H1 (cell line): Measurements from ENCODE around the gene OR10J4. TPM values are rescaled to one million over a fixed set of nuclear protein-coding genes. Genes with fewer than 3 reads are reported as not detected.

ENCODE experiments used
- CTCF ChIA-PET: fragments of 300-600 bp; sonication (Branson Sonifier 250); formaldehyde crosslinking; loops from one replicate; lab custom pipeline; 2021; ENCODE audit not compliant: partially characterized antibody; lab: Charles Lee
- POLR2A ChIA-PET: fragments of 300-600 bp; sonication (Branson Sonifier 250); formaldehyde crosslinking; loops from one replicate; lab custom pipeline; 2021; ENCODE audit warnings: inconsistent platforms; ENCODE audit not compliant: partially characterized antibody; lab: Charles Lee
- DNase-seq, 2 experiments: peaks; one replicate each; pipeline versions ENCODE4 v3.0.0 to v3.0.0-alpha.2; 2010 to 2022; ENCODE audit warnings: low spot score in 2 of 2, low read depth in 1 of 2, mixed read lengths in 1 of 2
- FAIRE-seq: peaks from 2 replicates; lab custom pipeline; 2011; peaks lifted over from hg19 to GRCh38; lab: Jason Lieb, UNC
- H2AFZ ChIP-seq: 2 replicates; pipeline ENCODE4 v1.8.1; 2012; ENCODE audit warnings: low read length, inconsistent platforms
- H2AK5ac ChIP-seq: 2 replicates; pipeline ENCODE4 v1.6.1; 2013; ENCODE audit warnings: low read depth, low read length
- H2BK120ac ChIP-seq: replicated peaks from 2 replicates; pipeline ENCODE3; 2013; ENCODE audit warnings: low read depth, low read length, inconsistent platforms
- H2BK12ac ChIP-seq: 2 replicates; pipeline ENCODE4 v1.6.1; 2013; ENCODE audit warnings: low read depth, low read length
- H2BK15ac ChIP-seq: 2 replicates; pipeline ENCODE4 v1.6.1; 2013; ENCODE audit warnings: low read length
- H2BK20ac ChIP-seq: 2 replicates; pipeline ENCODE4 v1.6.1; 2013; ENCODE audit warnings: low read length
- H2BK5ac ChIP-seq: 2 replicates; pipeline ENCODE4 v1.6.1; 2013; ENCODE audit warnings: low read depth, low read length
- H3K14ac ChIP-seq: 2 replicates; pipeline ENCODE4 v1.6.1; 2013; ENCODE audit warnings: inconsistent platforms; ENCODE audit not compliant: insufficient read length
- H3K18ac ChIP-seq: 2 replicates; pipeline ENCODE4 v1.6.1; 2013; ENCODE audit warnings: low read length; ENCODE audit errors: extremely low read depth
- H3K23ac ChIP-seq: 2 replicates; pipeline ENCODE4 v1.6.1; 2013; ENCODE audit warnings: inconsistent platforms; ENCODE audit not compliant: insufficient read length
- H3K23me2 ChIP-seq: 2 replicates; pipeline ENCODE4 v1.6.1; 2013; ENCODE audit warnings: low read depth, low read length
- H3K27ac ChIP-seq: 2 replicates; pipeline ENCODE4 v1.6.1; 2011; ENCODE audit warnings: low read depth, low read length, inconsistent platforms
- H3K27me3 ChIP-seq, 4 experiments: replicated peaks in 1 of 4; 1 replicate in 1 of 4; 2 replicates in 3 of 4; pipeline versions ENCODE4 v1.6.1 to v1.8.1; 2011 to 2013; ENCODE audit warnings: low read length in 3 of 4, mild to moderate bottlenecking in 3 of 4, inconsistent platforms in 2 of 4, mixed read lengths in 2 of 4, moderate library complexity in 1 of 4; ENCODE audit not compliant: control insufficient read depth in 3 of 4, insufficient read depth in 3 of 4; ENCODE audit errors: extremely low read depth in 1 of 4
- H3K36me3 ChIP-seq, 4 experiments: 2 replicates each; pipeline versions ENCODE4 v1.6.1 to v1.8.1; 2011 to 2013; ENCODE audit warnings: mild to moderate bottlenecking in 4 of 4, low read length in 3 of 4, moderate library complexity in 2 of 4, control low read depth in 1 of 4, inconsistent platforms in 1 of 4; ENCODE audit not compliant: insufficient read depth in 4 of 4, control insufficient read depth in 2 of 4
- H3K4ac ChIP-seq: replicated peaks from 2 replicates; pipeline ENCODE3; 2013; ENCODE audit warnings: low read length, low read depth, mixed read lengths, inconsistent platforms; ENCODE audit not compliant: insufficient read length
- H3K4me1 ChIP-seq, 4 experiments: replicated peaks in 1 of 4; 1 replicate in 1 of 4; 2 replicates in 3 of 4; pipeline versions ENCODE4 v1.6.1 to v1.8.1; 2011 to 2013; ENCODE audit warnings: low read length in 3 of 4, inconsistent platforms in 2 of 4, mixed read lengths in 1 of 4; ENCODE audit not compliant: insufficient read depth in 4 of 4, control insufficient read depth in 3 of 4
- H3K4me2 ChIP-seq, 2 experiments: 2 replicates each; pipeline versions ENCODE4 v1.6.1 to v1.8.1; 2011 to 2013; ENCODE audit warnings: low read depth in 2 of 2, low read length in 2 of 2, control low read depth in 1 of 2, inconsistent platforms in 1 of 2, mild to moderate bottlenecking in 1 of 2; ENCODE audit not compliant: insufficient read depth in 1 of 2
- H3K4me3 ChIP-seq, 4 experiments: fragments of 200-600, 300-600 bp in 1 of 4; sonication (generic), shearing (Covaris generic), sonication (Bioruptor Twin) in 1 of 4; 2 replicates each; pipeline versions ENCODE4 v1.5.1 to v1.8.1; 2011 to 2016; ENCODE audit warnings: low read length in 4 of 4, low read depth in 3 of 4, control low read depth in 2 of 4, inconsistent platforms in 2 of 4, mild to moderate bottlenecking in 2 of 4, mixed read lengths in 1 of 4, moderate library complexity in 1 of 4; ENCODE audit not compliant: insufficient read depth in 2 of 4; ENCODE audit errors: extremely low read depth in 1 of 4
- H3K56ac ChIP-seq: replicated peaks from 2 replicates; pipeline ENCODE3; 2013; ENCODE audit warnings: low read depth, mild to moderate bottlenecking, mixed read lengths, low read length, inconsistent platforms; ENCODE audit not compliant: insufficient read length
- H3K79me1 ChIP-seq: 2 replicates; pipeline ENCODE4 v1.6.1; 2013; ENCODE audit warnings: low read depth, low read length, control low read depth
- H3K79me2 ChIP-seq, 2 experiments: 2 replicates each; pipeline versions ENCODE4 v1.6.1 to v1.8.1; 2012 to 2013; ENCODE audit warnings: low read length in 2 of 2, mild to moderate bottlenecking in 2 of 2, inconsistent platforms in 1 of 2; ENCODE audit not compliant: insufficient read depth in 2 of 2, control insufficient read depth in 1 of 2
- H3K9ac ChIP-seq, 4 experiments: replicated peaks in 1 of 4; 1 replicate in 1 of 4; 2 replicates in 3 of 4; pipeline versions ENCODE4 v1.6.1 to v1.8.1; 2011 to 2013; ENCODE audit warnings: low read depth in 3 of 4, low read length in 3 of 4, control low read depth in 2 of 4, mild to moderate bottlenecking in 2 of 4, moderate library complexity in 2 of 4, inconsistent platforms in 1 of 4; ENCODE audit errors: extremely low read depth in 1 of 4
- H3K9me3 ChIP-seq, 2 experiments: 2 replicates each; pipeline versions ENCODE4 v1.6.1 to v1.8.1; 2012 to 2013; ENCODE audit warnings: mild to moderate bottlenecking in 2 of 2, moderate library complexity in 2 of 2, control low read depth in 1 of 2, inconsistent platforms in 1 of 2, low read depth in 1 of 2, low read length in 1 of 2, mixed read lengths in 1 of 2; ENCODE audit not compliant: insufficient read depth in 2 of 2
- H4K20me1 ChIP-seq, 2 experiments: replicated peaks in 1 of 2; 2 replicates each; pipeline versions ENCODE3 to v1.8.1; 2011 to 2013; ENCODE audit warnings: inconsistent platforms in 2 of 2, low read length in 2 of 2, mild to moderate bottlenecking in 1 of 2; ENCODE audit not compliant: insufficient read depth in 2 of 2, control insufficient read depth in 1 of 2
- H4K5ac ChIP-seq: 2 replicates; pipeline ENCODE4 v1.6.1; 2013; ENCODE audit warnings: low read length, low read depth, mixed read lengths, inconsistent platforms; ENCODE audit not compliant: insufficient read length
- H4K8ac ChIP-seq: 2 replicates; pipeline ENCODE4 v1.8.0; 2013; ENCODE audit warnings: mild to moderate bottlenecking, moderate library complexity, low read length, inconsistent platforms; ENCODE audit not compliant: insufficient read depth; ENCODE audit errors: extremely low read depth
- H4K91ac ChIP-seq: replicated peaks from 2 replicates; pipeline ENCODE3; 2013; ENCODE audit warnings: low read length, mixed read lengths, inconsistent platforms; ENCODE audit not compliant: insufficient read length
- ATF3 ChIP-seq: IDR thresholded peaks from 2 replicates; pipeline ENCODE4 v1.6.1; 2011; ENCODE audit warnings: low read depth, mild to moderate bottlenecking, low read length; ENCODE audit not compliant: insufficient read depth
- CEBPB ChIP-seq: IDR thresholded peaks from 2 replicates; pipeline ENCODE4 v1.6.1; 2012; ENCODE audit warnings: low read depth, low read length
- WGBS, 2 experiments: shearing (Covaris generic) in 1 of 2; methylation state at CpG; one replicate each; pipeline versions ENCODE4 v1.1.6 to v1.1.7; 2013 to 2015; ENCODE audit warnings: low lambda C conversion rate in 2 of 2, mixed read lengths in 2 of 2, inconsistent platforms in 1 of 2, low coverage in 1 of 2, missing lambda C conversion rate in 1 of 2; ENCODE audit not compliant: insufficient replicate concordance in 2 of 2, insufficient coverage in 1 of 2, insufficient read length in 1 of 2; ENCODE audit errors: extremely low coverage in 1 of 2, missing lambda C conversion rate in 1 of 2; 5-methylcytosine and 5-hydroxymethylcytosine counted together
- polyA plus RNA-seq, 7 experiments: library from polyadenylated mRNA; depleted of rRNA in 3 of 7; stranded (reverse) in 5 of 7; unstranded in 2 of 7; fragments of >200 nt in 5 of 7; fragments of 200-250 nt in 2 of 7; gene quantifications; 1 replicate in 5 of 7; 2 replicates in 1 of 7; 4 replicates in 1 of 7; pipeline versions ENCODE4 v1.2.1 to v1.2.3, GENCODE V29; 2011 to 2013; ENCODE audit warnings: missing spikeins in 2 of 7, mixed read lengths in 2 of 7
- total RNA-seq: library from RNA; stranded (reverse); fragmentation: NEBNext Ultra II Directional; extraction: Animal tissue kit (Norgen Biotek cat#: 25700); gene quantifications from 2 replicates; pipeline ENCODE4 v1.2.1, GENCODE V29; 2021

OR10J4 gene
- total and polyA plus RNA-seq, 2 of the 8 experiments (the other 6 are each of a cell fraction or from before 2014, with no cell fraction given) = not detected

- POLR2A ChIA-PET = no interaction called here
- WGBS, 2 experiments = 76% methylated on average over 4 of the region's 4 CpGs; no CpG with 5 or more reads in 1 of the 2 experiments
These were observed 4.5 kb downstream of the OR10J4 start for GRCh38 chr1:159436469-159436868.

More at GRCh38 chr1:159436469-159436868, 4.5 kb downstream of the OR10J4 start:
- CTCF ChIA-PET = no interaction called here
- no peaks in the 10 kb centered on the region for H3K79me2 ChIP-seq
- H2AK5ac ChIP-seq = no peak overlapping the region
- DNase-seq (no peak), FAIRE-seq (no peak)
- H3K9me3 ChIP-seq = peaks cover 69 to 85% of the 10 kb centered on the region in 2 experiments
- no peak overlapping the region for H4K8ac ChIP-seq
- H4K91ac ChIP-seq = no peak overlapping the region
- H3K79me1 ChIP-seq = no peaks in the 10 kb centered on the region
- H4K5ac ChIP-seq = no peak overlapping the region
- H2BK12ac ChIP-seq = no peak overlapping the region
- H3K36me3 ChIP-seq = no peaks in the 10 kb centered on the region
- no peaks in the 10 kb centered on the region for H3K27me3 ChIP-seq
- H3K4me3 ChIP-seq = no peak overlapping the region
- no peaks in the 10 kb centered on the region for H3K23me2 ChIP-seq
- H3K4ac ChIP-seq = no peak overlapping the region
- H2BK120ac ChIP-seq = no peak overlapping the region
- H2BK20ac ChIP-seq = no peak overlapping the region
- H4K20me1 ChIP-seq = no peaks in the 10 kb centered on the region
- no peaks in the 10 kb centered on the region for H3K4me1 ChIP-seq
- no peak overlapping the region for H2AFZ ChIP-seq
- no peak overlapping the region for H3K18ac ChIP-seq
- no peak overlapping the region for H3K14ac ChIP-seq
- H2BK15ac ChIP-seq = no peak overlapping the region
- no peak overlapping the region for H2BK5ac ChIP-seq
- no peak overlapping the region for H3K56ac ChIP-seq
- no peak overlapping the region for H3K4me2 ChIP-seq
- TF ChIP-seq ATF3 (no peak), CEBPB (no peak)
- H3K27ac ChIP-seq = no peak overlapping the region
- no peak overlapping the region for H3K23ac ChIP-seq
- no peak overlapping the region for H3K9ac ChIP-seq
